Measurements from ENCODE around the gene RBMS3. TPM values are rescaled to one million over a fixed set of nuclear protein-coding genes. Genes with fewer than 3 reads are reported as not detected.
A peak's percentile ranks its signal among the peaks of the same experiment; 100 is the strongest.

RBMS3 gene
- total RNA-seq, 1 experiment from 2014 or later = 0.42 TPM

DNA sequence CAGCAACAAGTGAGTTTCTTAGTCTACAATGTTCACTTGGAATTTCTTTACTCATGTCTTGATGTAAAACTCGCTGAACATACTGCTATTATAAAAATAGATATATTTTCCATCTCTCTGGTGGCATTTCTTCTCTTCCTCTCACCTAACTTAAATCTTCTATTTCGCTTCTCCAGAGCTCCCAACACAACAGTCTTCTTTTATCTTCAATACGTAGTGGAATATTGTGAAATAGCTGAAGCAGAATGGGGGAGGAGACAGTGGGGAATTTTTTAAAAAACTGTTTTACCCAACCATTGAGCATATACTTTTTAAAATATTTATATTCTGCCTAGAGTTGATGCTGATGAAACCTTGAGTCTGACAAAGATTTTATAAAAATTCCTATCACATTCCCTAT, 548.5 kb downstream of the RBMS3 start:
- ChIA-PET CTCF (no interaction called here), POLR2A (no interaction called here), RAD21 (ENCODE audit: low non-redundant PET in 1 of 2, low total read pairs in 2 of 2, uncharacterized antibody in 2 of 2, unreplicated experiment in 2 of 2) (no interaction called here)
- TF ChIP-seq TCF7L2 (IDR thresholded peaks at IDR 0.05; ENCODE audit: borderline replicate concordance, extremely low read depth, insufficient read depth, insufficient read length) (no peak), EZH2phosphoT487 (IDR thresholded peaks at IDR 0.05; ENCODE audit: borderline replicate concordance) (no peak), POLR2A (IDR thresholded peaks at IDR 0.05; ENCODE audit: borderline replicate concordance, extremely low read depth, insufficient read depth, insufficient read length) (no peak), SP1 (IDR thresholded peaks at IDR 0.05; ENCODE audit: low read depth) (no peak), EZH2 (IDR thresholded peaks at IDR 0.05) (no peak), EGR1 (IDR thresholded peaks at IDR 0.05; ENCODE audit: low read depth) (no peak), CBX3 (IDR thresholded peaks at IDR 0.05; ENCODE audit: low read depth) (no peak)
- Histone ChIP-seq H3K4me3 (replicated peaks in 1 of 2; ENCODE audit: low read depth in 1 of 2, low read length in 2 of 2) (no peak overlapping the region), H3K9ac (ENCODE audit: low read length) (no peak overlapping the region), H3K4me1 (ENCODE audit: control insufficient read depth in 1 of 2, insufficient read depth in 2 of 2, low read length in 2 of 2) (no peaks in the 10 kb centered on the region), H3K4me2 (ENCODE audit: low read length) (no peak overlapping the region), H3K27me3 (ENCODE audit: insufficient read depth, low read length) (no peaks in the 10 kb centered on the region), H4K20me1 (ENCODE audit: insufficient read depth) (no peaks in the 10 kb centered on the region), H3K27ac (ENCODE audit: low read depth, low read length) (no peak overlapping the region), H3K36me3 (ENCODE audit: control insufficient read depth in 1 of 2, insufficient read depth in 2 of 2, low read length in 2 of 2) (no peaks in the 10 kb centered on the region), H3K9me3 (ENCODE audit: control insufficient read depth in 1 of 2, insufficient read depth in 1 of 2, low read depth in 1 of 2, low read length in 2 of 2) (no peaks in the 10 kb centered on the region), H3K79me2 (ENCODE audit: insufficient read depth, low read length) (no peaks in the 10 kb centered on the region), H2AFZ (ENCODE audit: low read depth, low read length, poor library complexity, severe bottlenecking) (no peak overlapping the region), H3K9me2 (ENCODE audit: insufficient read depth) (no peaks in the 10 kb centered on the region)
- DNase-seq (ENCODE audit: low read depth, low spot score) = no peak
- BruUV-seq (replicated peaks) = no TSS peak
- intact Hi-C loops (cut with micrococcal nuclease) = no loop called here
- no peak for ATAC-seq

DNA sequence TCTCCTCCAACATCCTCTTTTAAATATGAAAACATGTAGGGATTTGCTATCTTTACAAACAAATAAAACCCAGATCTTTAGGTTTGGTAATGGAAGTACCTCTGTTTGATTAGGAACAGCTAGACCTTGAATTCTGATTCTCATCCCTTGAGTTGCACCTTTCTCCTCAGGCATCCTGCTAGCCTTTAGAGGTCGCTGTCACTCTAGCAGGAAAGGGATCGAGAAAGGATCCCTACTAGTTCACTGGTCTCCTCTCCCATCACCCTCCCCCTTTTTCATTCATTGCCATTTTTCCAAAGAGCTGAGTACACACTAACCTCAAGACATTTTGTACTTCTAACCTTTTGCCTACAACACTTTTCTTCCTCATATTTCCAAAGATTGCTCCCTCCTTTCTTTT, 569.8 kb downstream of the RBMS3 start:
- Histone ChIP-seq H3K9me3 (ENCODE audit: control insufficient read depth in 1 of 2, insufficient read depth in 1 of 2, low read depth in 1 of 2, low read length in 2 of 2) (no peaks in the 10 kb centered on the region), H3K9me2 (ENCODE audit: insufficient read depth) (no peaks in the 10 kb centered on the region), H3K79me2 (ENCODE audit: insufficient read depth, low read length) (no peaks in the 10 kb centered on the region), H3K9ac (ENCODE audit: low read length) (no peak overlapping the region), H3K4me3 (replicated peaks in 1 of 2; ENCODE audit: low read depth in 1 of 2, low read length in 2 of 2) (no peak overlapping the region), H3K27ac (ENCODE audit: low read depth, low read length) (no peak overlapping the region), H4K20me1 (ENCODE audit: insufficient read depth) (no peaks in the 10 kb centered on the region), H2AFZ (ENCODE audit: low read depth, low read length, poor library complexity, severe bottlenecking) (no peak overlapping the region), H3K4me1 (ENCODE audit: control insufficient read depth in 1 of 2, insufficient read depth in 2 of 2, low read length in 2 of 2) (no peaks in the 10 kb centered on the region), H3K27me3 (ENCODE audit: insufficient read depth, low read length) (no peaks in the 10 kb centered on the region), H3K36me3 (ENCODE audit: control insufficient read depth in 1 of 2, insufficient read depth in 2 of 2, low read length in 2 of 2) (no peaks in the 10 kb centered on the region), H3K4me2 (ENCODE audit: low read length) (no peak overlapping the region)
- intact Hi-C loops (cut with micrococcal nuclease) = no loop called here
- ChIA-PET CTCF (interaction anchor here (1.2 to 1.3 kb wide), 2 partner anchors 13 to 347 kb away, joined by 3 to 5 read pairs; no protein-coding TSS in a partner anchor), RAD21 (ENCODE audit: low non-redundant PET in 1 of 2, low total read pairs in 2 of 2, uncharacterized antibody in 2 of 2, unreplicated experiment in 2 of 2) (no interaction called here), POLR2A (no interaction called here)
- BruUV-seq (replicated peaks) = no TSS peak
- TF ChIP-seq CBX3 (IDR thresholded peaks at IDR 0.05; ENCODE audit: low read depth) (no peak), EZH2 (IDR thresholded peaks at IDR 0.05) (no peak), SP1 (IDR thresholded peaks at IDR 0.05; ENCODE audit: low read depth) (no peak), RAD21 (IDR thresholded peaks at IDR 0.05; ENCODE audit: low read depth) (peak; percentile 30)
- TF ChIP-seq, protein P1, sequence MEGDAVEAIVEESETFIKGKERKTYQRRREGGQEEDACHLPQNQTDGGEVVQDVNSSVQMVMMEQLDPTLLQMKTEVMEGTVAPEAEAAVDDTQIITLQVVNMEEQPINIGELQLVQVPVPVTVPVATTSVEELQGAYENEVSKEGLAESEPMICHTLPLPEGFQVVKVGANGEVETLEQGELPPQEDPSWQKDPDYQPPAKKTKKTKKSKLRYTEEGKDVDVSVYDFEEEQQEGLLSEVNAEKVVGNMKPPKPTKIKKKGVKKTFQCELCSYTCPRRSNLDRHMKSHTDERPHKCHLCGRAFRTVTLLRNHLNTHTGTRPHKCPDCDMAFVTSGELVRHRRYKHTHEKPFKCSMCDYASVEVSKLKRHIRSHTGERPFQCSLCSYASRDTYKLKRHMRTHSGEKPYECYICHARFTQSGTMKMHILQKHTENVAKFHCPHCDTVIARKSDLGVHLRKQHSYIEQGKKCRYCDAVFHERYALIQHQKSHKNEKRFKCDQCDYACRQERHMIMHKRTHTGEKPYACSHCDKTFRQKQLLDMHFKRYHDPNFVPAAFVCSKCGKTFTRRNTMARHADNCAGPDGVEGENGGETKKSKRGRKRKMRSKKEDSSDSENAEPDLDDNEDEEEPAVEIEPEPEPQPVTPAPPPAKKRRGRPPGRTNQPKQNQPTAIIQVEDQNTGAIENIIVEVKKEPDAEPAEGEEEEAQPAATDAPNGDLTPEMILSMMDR (IDR thresholded peaks at IDR 0.05 in 2 of 3, conservative IDR thresholded peaks at IDR 0.05 in 1 of 3; ENCODE audit: borderline replicate concordance in 1 of 3, insufficient read depth in 1 of 3, low read depth in 2 of 3, low read length in 2 of 3) = peak in 2 of 3 experiments; percentile 40 to 48; a peak in 4 of 6 replicates
- TF ChIP-seq, protein P2, sequence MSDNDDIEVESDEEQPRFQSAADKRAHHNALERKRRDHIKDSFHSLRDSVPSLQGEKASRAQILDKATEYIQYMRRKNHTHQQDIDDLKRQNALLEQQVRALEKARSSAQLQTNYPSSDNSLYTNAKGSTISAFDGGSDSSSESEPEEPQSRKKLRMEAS (IDR thresholded peaks at IDR 0.05) = no peak
- TF ChIP-seq, protein P3, sequence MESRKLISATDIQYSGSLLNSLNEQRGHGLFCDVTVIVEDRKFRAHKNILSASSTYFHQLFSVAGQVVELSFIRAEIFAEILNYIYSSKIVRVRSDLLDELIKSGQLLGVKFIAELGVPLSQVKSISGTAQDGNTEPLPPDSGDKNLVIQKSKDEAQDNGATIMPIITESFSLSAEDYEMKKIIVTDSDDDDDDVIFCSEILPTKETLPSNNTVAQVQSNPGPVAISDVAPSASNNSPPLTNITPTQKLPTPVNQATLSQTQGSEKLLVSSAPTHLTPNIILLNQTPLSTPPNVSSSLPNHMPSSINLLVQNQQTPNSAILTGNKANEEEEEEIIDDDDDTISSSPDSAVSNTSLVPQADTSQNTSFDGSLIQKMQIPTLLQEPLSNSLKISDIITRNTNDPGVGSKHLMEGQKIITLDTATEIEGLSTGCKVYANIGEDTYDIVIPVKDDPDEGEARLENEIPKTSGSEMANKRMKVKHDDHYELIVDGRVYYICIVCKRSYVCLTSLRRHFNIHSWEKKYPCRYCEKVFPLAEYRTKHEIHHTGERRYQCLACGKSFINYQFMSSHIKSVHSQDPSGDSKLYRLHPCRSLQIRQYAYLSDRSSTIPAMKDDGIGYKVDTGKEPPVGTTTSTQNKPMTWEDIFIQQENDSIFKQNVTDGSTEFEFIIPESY (IDR thresholded peaks at IDR 0.05; ENCODE audit: extremely low read depth, insufficient replicate concordance, low read length) = no peak
- ATAC-seq (peak; percentile 61; the same call in 1 of the 2 replicates), DNase-seq (ENCODE audit: low read depth, low spot score) (no peak)

Data from HCT116 (cell line).